ENCODE data around the gene NFYC. TPM values are rescaled to one million over a fixed set of nuclear protein-coding genes. Genes with fewer than 3 reads are reported as not detected.

NFYC gene
- total and polyA plus RNA-seq, 2 experiments from 2014 or later, result 36.2 to 42.7 TPM

GRCh38 chr1:40754201-40754600 is 62.7 kb downstream of the NFYC start:
- no peaks in the 10 kb centered on the region for H3F3A ChIP-seq (replicated peaks; ENCODE audit: low read depth)
- Mint-ChIP-seq H3K27me3 (ENCODE audit: insufficient read depth, low read depth, poor library complexity) (no peaks in the 10 kb centered on the region), H3K4me3 (no peak overlapping the region), H3K36me3 (ENCODE audit: low read depth) (peaks cover 75% of the 10 kb centered on the region), H3K4me1 (no peaks in the 10 kb centered on the region; the same call in 2 of the 3 replicates), H3K9me3 (no peaks in the 10 kb centered on the region), H3K27ac (no peak overlapping the region)
- no peak overlapping the region for H3K4me3 ChIP-seq
- H3K36me3 ChIP-seq (ENCODE audit: insufficient read depth), result peaks cover 55% of the 10 kb centered on the region
- TF ChIP-seq POLR2AphosphoS5 (IDR thresholded peaks at IDR 0.05; ENCODE audit: low read depth), result no peak
- no peak for TF ChIP-seq ZNF331 (CRISPR knock-in tag; IDR thresholded peaks at IDR 0.05; ENCODE audit: low read depth)
- TF ChIP-seq CREB1 (CRISPR knock-in tag; IDR thresholded peaks at IDR 0.05; ENCODE audit: low read depth), result no peak
- no peak for TF ChIP-seq NANOG (IDR thresholded peaks at IDR 0.05; ENCODE audit: borderline replicate concordance)
- TF ChIP-seq ZNF462 (CRISPR knock-in tag; IDR thresholded peaks at IDR 0.05), result no peak
- no peak for TF ChIP-seq STAT1 (IDR thresholded peaks at IDR 0.05; ENCODE audit: unreplicated experiment)
- TF ChIP-seq EZH2phosphoT487 (IDR thresholded peaks at IDR 0.05; ENCODE audit: unreplicated experiment), result no peak
- no peak for TF ChIP-seq JUNB (IDR thresholded peaks at IDR 0.05; ENCODE audit: unreplicated experiment)
- TF ChIP-seq EZH2 (IDR thresholded peaks at IDR 0.05; ENCODE audit: low read depth, unreplicated experiment), result no peak
- TF ChIP-seq ZNF114 (CRISPR knock-in tag; IDR thresholded peaks at IDR 0.05), result no peak
- no peak for TF ChIP-seq ETS1 (IDR thresholded peaks at IDR 0.05)
- no peak for TF ChIP-seq CTCF (conservative IDR thresholded peaks at IDR 0.05; ENCODE audit: low read depth in 2 of 2)
- H4K20me1 ChIP-seq (replicated peaks; ENCODE audit: insufficient read depth), result peaks cover 12% of the 10 kb centered on the region
- ATAC-seq (no peak), DNase-seq (ENCODE audit: low spot score) (no peak)
- no peak overlapping the region for H3K4me2 ChIP-seq
- H2AFZ ChIP-seq, result no peak overlapping the region
- no peaks in the 10 kb centered on the region for H3K9me2 ChIP-seq (ENCODE audit: insufficient read depth)
- H3K4me1 ChIP-seq (ENCODE audit: insufficient read depth), result no peaks in the 10 kb centered on the region
- no peaks in the 10 kb centered on the region for H3K27me3 ChIP-seq (ENCODE audit: insufficient read depth)
- no peak overlapping the region for H3K27ac ChIP-seq (ENCODE audit: low read depth)
- H3K79me2 ChIP-seq (replicated peaks; ENCODE audit: insufficient read depth), result no peaks in the 10 kb centered on the region

All from GM23338 (cell line).